Posterior cingulate gyrus (tissue), 11 donors: ENCODE data around the gene TBCD.
A peak's percentile ranks its signal among the peaks of the same experiment; 100 is the strongest.

ENCODE experiments used
- DNase-seq, 10 donors: peaks; one replicate each; pipeline versions ENCODE4 v3.0.0 to v3.0.0-alpha.2; 2020 to 2021; ENCODE audit warnings: mixed read lengths in 3 of 10
- intact Hi-C: fragments of 100-400 bp; cut with DNase I; formaldehyde crosslinking; loops from one replicate; pipeline ENCODE4 v1.15.1; 2023

Gene TBCD

GRCh38 chr17:82909322-82909904 lies 157.5 kb downstream of the TBCD start:
- intact Hi-C loops = no loop called here
- DNase-seq = no peak

GRCh38 chr17:82910041-82910481 lies 158.2 kb downstream of the TBCD start:
- intact Hi-C loops = loop anchor here (5.0 kb wide), 1 partner anchor 128 kb away; no protein-coding TSS in a partner anchor

GRCh38 chr17:82910770-82911169 lies 158.9 kb downstream of the TBCD start:
- no peak for DNase-seq
- intact Hi-C loops = loop anchor here (5.0 kb wide), 1 partner anchor 128 kb away; no protein-coding TSS in a partner anchor

More at GRCh38 chr17:82910041-82910481, 158.2 kb downstream of the TBCD start:
- peak in 1 of 10 donors; percentile 38 for DNase-seq

- DNase-seq = no peak
- intact Hi-C loops = loop anchor here (5.0 kb wide), 1 partner anchor 130 kb away; no protein-coding TSS in a partner anchor
Measured at GRCh38 chr17:82911822-82912221, 160.0 kb downstream of the TBCD start.

GRCh38 chr17:82912484-82913089 lies 160.7 kb downstream of the TBCD start:
- intact Hi-C loops = loop anchor here (5.0 kb wide), 1 partner anchor 130 kb away; no protein-coding TSS in a partner anchor
- DNase-seq = no peak

- intact Hi-C loops = loop anchor here (5.0 kb wide), 1 partner anchor 131 kb away; no protein-coding TSS in a partner anchor
- DNase-seq = no peak
Measured at GRCh38 chr17:82913304-82914043, 161.6 kb downstream of the TBCD start.

- intact Hi-C loops = loop anchor here (5.0 kb wide), 1 partner anchor 132 kb away; no protein-coding TSS in a partner anchor
- no peak for DNase-seq
Measured at GRCh38 chr17:82914375-82914774, 162.5 kb downstream of the TBCD start.

GRCh38 chr17:82915010-82915756 lies 163.3 kb downstream of the TBCD start:
- DNase-seq = no peak
- intact Hi-C loops = no loop called here

- DNase-seq = no peak
- intact Hi-C loops = no loop called here
Measured at GRCh38 chr17:82915757-82916027, 163.8 kb downstream of the TBCD start.

GRCh38 chr17:82917699-82918345 lies 166.0 kb downstream of the TBCD start:
- intact Hi-C loops = no loop called here
- no peak for DNase-seq

- intact Hi-C loops = no loop called here
- DNase-seq = no peak
Measured at GRCh38 chr17:82918508-82918907, 166.6 kb downstream of the TBCD start.

- DNase-seq = peak in 9 of 10 donors; percentile 27 to 93 (median 72)
- intact Hi-C loops = no loop called here
Measured at GRCh38 chr17:82920150-82920549, 168.3 kb downstream of the TBCD start.

- intact Hi-C loops = no loop called here
- DNase-seq = peak in 2 of 10 donors; percentile 3 to 83
Measured at GRCh38 chr17:82920715-82921114, 168.8 kb downstream of the TBCD start.

GRCh38 chr17:82921426-82921825 lies 169.6 kb downstream of the TBCD start:
- DNase-seq = peak in 4 of 10 donors; percentile 28 to 90 (median 84)
- intact Hi-C loops = no loop called here

- intact Hi-C loops = no loop called here
- DNase-seq = peak in 4 of 10 donors; percentile 24 to 77 (median 66)
Measured at GRCh38 chr17:82922646-82923045, 170.8 kb downstream of the TBCD start.

- intact Hi-C loops = no loop called here
Measured at GRCh38 chr17:82923366-82924113, 171.7 kb downstream of the TBCD start.

GRCh38 chr17:82924214-82924613 lies 172.3 kb downstream of the TBCD start:
- DNase-seq = peak in 4 of 10 donors; percentile 3 to 35 (median 18)
- intact Hi-C loops = no loop called here

More at GRCh38 chr17:82923366-82924113, 171.7 kb downstream of the TBCD start:
- peak in 4 of 10 donors; percentile 23 to 77 (median 54) for DNase-seq

GRCh38 chr17:82924812-82925211 lies 172.9 kb downstream of the TBCD start:
- DNase-seq = peak in 3 of 10 donors; percentile 59 to 80 (median 67)
- intact Hi-C loops = no loop called here

- intact Hi-C loops = no loop called here
- DNase-seq = peak in 4 of 10 donors; percentile 21 to 75 (median 59)
Measured at GRCh38 chr17:82925336-82925735, 173.5 kb downstream of the TBCD start.
